ENCODE results near the gene RASA3.
"Not testable (repeated sequence)": the region's sequence is repeated elsewhere in the genome, so short reads cannot be mapped to it uniquely, and the experiment has no call there.

GRCh38 chr13:114075811-114076210 is 56.6 kb downstream of the RASA3 start:
- TF ChIP-seq CTCF, POLR2A (IDR thresholded peaks at IDR 0.05): not testable (repeated sequence)

Measured in right lobe of liver (tissue), 4 donors.